Uterus (tissue), 4 donors: Measurements from ENCODE around the gene TMEM269. TPM values are rescaled to one million over a fixed set of nuclear protein-coding genes. Genes with fewer than 3 reads are reported as not detected.

Experiments
- DNase-seq, 2 donors: peaks; one replicate each; pipeline ENCODE4 v3.0.0-alpha.2; 2019 to 2020
- H3K27ac ChIP-seq, 2 donors: fragments of 200-600 bp; sonication (generic); 1 replicate in 1 of 2; 2 replicates in 1 of 2; pipeline ENCODE4 v1.5.1; 2016 to 2018
- H3K27me3 ChIP-seq, 2 donors: fragments of 200-600 bp; sonication (generic); one replicate each; pipeline ENCODE4 v1.5.1; 2018 to 2019; ENCODE audit warnings: control low read depth in 1 of 2
- H3K36me3 ChIP-seq, 2 donors: fragments of 200-600 bp; sonication (generic); one replicate each; pipeline ENCODE4 v1.5.1; 2019; ENCODE audit warnings: control low read depth in 1 of 2
- H3K4me1 ChIP-seq, 2 donors: fragments of 200-600 bp; sonication (generic); one replicate each; pipeline ENCODE4 v1.5.1; 2018 to 2019; ENCODE audit warnings: control low read depth in 1 of 2
- H3K4me3 ChIP-seq, 2 donors: fragments of 200-600 bp; sonication (generic); 1 replicate in 1 of 2; 2 replicates in 1 of 2; pipeline ENCODE4 v1.5.1; 2018 to 2019; ENCODE audit warnings: mild to moderate bottlenecking in 1 of 2
- H3K9me3 ChIP-seq, 2 donors: fragments of 200-600 bp; sonication (generic); one replicate each; pipeline ENCODE4 v1.5.1; 2019; ENCODE audit warnings: control low read depth in 1 of 2
- POLR2A ChIP-seq, 2 donors: fragments of 450-650 bp; IDR thresholded peaks; one replicate each; pipeline ENCODE4 v1.6.1; 2016; ENCODE audit warnings: antibody characterized with exemption in 2 of 2, mild to moderate bottlenecking in 1 of 2, moderate library complexity in 1 of 2
- intact Hi-C: fragments of 100-400 bp; cut with DNase I; formaldehyde crosslinking; loops from one replicate; pipeline ENCODE4 v1.15.1; 2023; ENCODE audit warnings: low total_unique reads
- total RNA-seq, 4 donors: library from RNA; depleted of rRNA in 3 of 4; stranded (reverse); fragments of >200 nt in 3 of 4; gene quantifications; one replicate each; pipeline versions ENCODE4 v1.1.0 to v1.2.4, GENCODE V29; 2014 to 2023
- TF ChIP-seq, protein P1 (sequence below), 4 experiments: fragments of 200-600 bp in 2 of 4; fragments of 450-650 bp in 2 of 4; sonication (generic) in 2 of 4; IDR thresholded peaks; one replicate each; pipeline ENCODE4 v1.5.1; 2016 to 2019; ENCODE audit warnings: antibody characterized with exemption in 4 of 4, mild to moderate bottlenecking in 2 of 4, moderate library complexity in 1 of 4
- donor health status: DM: yes; HTN: yes; CAD: no.

The TMEM269 gene
- total RNA-seq, 4 donors from 2014 or later: 0.07 to 1.1 TPM; not detected in 2

DNA sequence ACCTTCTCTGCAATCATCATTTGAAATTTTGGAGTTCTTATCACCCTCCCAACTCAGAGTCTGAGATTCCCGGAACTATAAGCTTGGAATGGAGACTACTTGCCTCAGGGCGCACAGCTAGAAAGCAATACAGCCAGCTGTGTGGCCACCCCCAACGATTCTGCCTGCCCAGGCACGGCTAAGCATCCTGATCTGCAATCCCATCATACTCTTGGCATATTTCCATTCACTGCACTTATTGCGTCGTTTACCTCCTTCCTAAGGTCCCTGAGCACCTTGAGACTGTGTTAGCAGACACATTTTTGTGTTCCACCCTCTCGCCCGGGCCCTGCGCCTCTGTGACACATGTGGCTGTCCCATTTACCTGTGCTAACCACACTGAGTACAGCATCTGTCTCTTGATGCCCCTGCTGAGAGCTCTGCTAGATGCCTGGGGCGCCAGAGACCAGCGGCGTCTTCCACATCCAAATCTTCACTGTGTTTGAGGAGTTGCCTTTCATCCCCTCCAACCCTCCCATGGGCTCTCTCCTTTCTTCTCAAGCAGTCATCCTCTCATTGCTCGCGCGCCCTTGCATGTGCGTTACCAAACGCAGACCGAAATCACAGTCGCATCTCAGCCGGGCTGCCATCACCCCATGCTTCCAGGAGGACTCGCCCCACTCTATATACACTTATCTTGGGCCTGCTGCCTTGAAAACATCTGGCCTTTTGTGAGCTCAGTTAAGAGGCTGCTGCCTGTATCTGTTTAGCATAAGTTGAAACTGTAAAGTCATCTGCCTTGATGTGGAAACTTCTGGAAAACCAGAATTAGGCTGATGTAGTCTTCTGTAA is 41.3 kb upstream of the TMEM269 start:
- intact Hi-C loops: no loop called here
- no peak for DNase-seq
- Histone ChIP-seq H3K27me3 (no peaks in the 10 kb centered on the region), H3K36me3 (no peaks in the 10 kb centered on the region), H3K9me3 (no peaks in the 10 kb centered on the region), H3K4me3 (no peak overlapping the region), H3K4me1 (no peaks in the 10 kb centered on the region), H3K27ac (no peak overlapping the region)
- TF ChIP-seq POLR2A (IDR thresholded peaks at IDR 0.05): no peak
- TF ChIP-seq, protein P1, sequence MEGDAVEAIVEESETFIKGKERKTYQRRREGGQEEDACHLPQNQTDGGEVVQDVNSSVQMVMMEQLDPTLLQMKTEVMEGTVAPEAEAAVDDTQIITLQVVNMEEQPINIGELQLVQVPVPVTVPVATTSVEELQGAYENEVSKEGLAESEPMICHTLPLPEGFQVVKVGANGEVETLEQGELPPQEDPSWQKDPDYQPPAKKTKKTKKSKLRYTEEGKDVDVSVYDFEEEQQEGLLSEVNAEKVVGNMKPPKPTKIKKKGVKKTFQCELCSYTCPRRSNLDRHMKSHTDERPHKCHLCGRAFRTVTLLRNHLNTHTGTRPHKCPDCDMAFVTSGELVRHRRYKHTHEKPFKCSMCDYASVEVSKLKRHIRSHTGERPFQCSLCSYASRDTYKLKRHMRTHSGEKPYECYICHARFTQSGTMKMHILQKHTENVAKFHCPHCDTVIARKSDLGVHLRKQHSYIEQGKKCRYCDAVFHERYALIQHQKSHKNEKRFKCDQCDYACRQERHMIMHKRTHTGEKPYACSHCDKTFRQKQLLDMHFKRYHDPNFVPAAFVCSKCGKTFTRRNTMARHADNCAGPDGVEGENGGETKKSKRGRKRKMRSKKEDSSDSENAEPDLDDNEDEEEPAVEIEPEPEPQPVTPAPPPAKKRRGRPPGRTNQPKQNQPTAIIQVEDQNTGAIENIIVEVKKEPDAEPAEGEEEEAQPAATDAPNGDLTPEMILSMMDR (IDR thresholded peaks at IDR 0.05): no peak

DNA sequence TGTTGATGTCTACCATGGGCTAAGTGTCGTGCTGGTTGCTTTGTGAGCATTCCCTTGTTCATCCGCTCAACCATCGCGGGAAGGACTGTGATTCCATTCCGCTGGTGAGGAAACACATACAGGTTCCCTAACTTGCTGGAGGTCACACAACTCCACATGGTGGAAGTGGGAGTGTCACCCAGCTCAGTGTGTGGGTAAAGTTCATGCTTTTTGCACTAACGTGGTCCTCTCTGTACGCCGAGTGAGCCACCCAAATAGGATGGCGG is 40.7 kb upstream of the TMEM269 start:
- no peak overlapping the region for H3K4me3 ChIP-seq
- H3K9me3 ChIP-seq: no peaks in the 10 kb centered on the region
- TF ChIP-seq, protein P1 (IDR thresholded peaks at IDR 0.05): no peak
- TF ChIP-seq POLR2A (IDR thresholded peaks at IDR 0.05): no peak
- H3K27me3 ChIP-seq: no peaks in the 10 kb centered on the region
- no peaks in the 10 kb centered on the region for H3K36me3 ChIP-seq
- no peak overlapping the region for H3K27ac ChIP-seq
- DNase-seq: no peak
- intact Hi-C loops: no loop called here
- no peaks in the 10 kb centered on the region for H3K4me1 ChIP-seq

DNA sequence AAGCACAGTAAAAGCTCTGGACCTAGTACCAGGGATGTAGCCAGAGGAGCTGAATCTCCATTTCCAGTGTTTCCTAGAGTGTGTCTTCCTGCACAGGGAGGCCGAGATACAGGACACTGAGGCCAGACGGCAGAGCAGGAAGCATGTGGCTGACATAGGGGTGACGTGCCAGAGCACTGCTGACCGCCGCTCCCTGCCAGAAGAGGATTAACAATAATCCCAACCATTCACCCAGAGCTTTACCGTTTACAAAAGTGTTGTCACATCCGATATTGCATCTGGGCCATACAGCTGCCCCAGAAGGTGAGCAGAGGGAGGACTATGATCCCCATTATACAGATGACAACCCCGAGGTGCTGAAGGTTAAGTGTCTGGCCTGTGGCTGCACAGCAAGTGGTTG is 38.9 kb upstream of the TMEM269 start:
- Histone ChIP-seq H3K9me3 (no peaks in the 10 kb centered on the region), H3K27ac (no peak overlapping the region), H3K36me3 (no peaks in the 10 kb centered on the region), H3K4me1 (no peaks in the 10 kb centered on the region), H3K4me3 (no peak overlapping the region), H3K27me3 (no peaks in the 10 kb centered on the region)
- DNase-seq: no peak
- intact Hi-C loops: no loop called here
- TF ChIP-seq POLR2A (IDR thresholded peaks at IDR 0.05): no peak
- TF ChIP-seq, protein P1 (IDR thresholded peaks at IDR 0.05): no peak

DNA sequence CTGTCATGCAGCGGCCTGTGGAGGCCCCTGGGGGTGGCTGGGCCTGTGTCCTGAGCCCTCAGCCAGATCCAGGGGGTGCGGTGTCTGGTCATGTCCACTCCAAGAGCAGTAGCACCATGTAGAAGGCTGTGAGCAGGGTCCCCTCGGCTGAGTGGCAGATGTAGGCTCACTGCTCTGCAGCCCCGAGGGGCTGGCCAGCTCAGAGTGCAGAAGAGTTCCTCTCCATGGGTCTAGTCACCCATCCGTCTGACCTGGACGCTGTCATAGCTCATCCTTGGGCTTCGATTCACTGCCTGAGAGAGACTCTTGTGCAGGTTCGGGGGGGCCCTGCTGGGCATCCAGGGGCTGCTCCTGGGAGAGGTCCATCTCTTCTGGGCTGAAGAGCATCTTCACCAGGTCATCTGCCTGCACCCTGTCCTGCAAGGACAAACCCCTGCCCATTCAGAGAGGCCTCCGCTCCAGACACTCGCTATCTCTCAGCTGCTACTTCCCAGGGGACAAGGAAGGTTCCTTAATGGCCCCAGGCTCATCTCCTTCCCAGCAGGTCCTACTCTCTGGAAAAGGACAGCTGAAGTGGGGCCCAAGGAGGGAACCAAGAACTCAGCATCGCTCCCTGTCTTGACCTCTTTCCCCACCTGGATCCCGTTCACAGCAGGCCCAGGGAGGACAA is 38.2 kb upstream of the TMEM269 start:
- intact Hi-C loops: no loop called here
- H3K27ac ChIP-seq: no peak overlapping the region
- no peaks in the 10 kb centered on the region for H3K9me3 ChIP-seq
- no peak overlapping the region for H3K4me3 ChIP-seq
- DNase-seq: no peak
- no peaks in the 10 kb centered on the region for H3K4me1 ChIP-seq
- no peaks in the 10 kb centered on the region for H3K27me3 ChIP-seq
- TF ChIP-seq, protein P1 (IDR thresholded peaks at IDR 0.05): no peak
- TF ChIP-seq POLR2A (IDR thresholded peaks at IDR 0.05): no peak
- no peaks in the 10 kb centered on the region for H3K36me3 ChIP-seq

DNA sequence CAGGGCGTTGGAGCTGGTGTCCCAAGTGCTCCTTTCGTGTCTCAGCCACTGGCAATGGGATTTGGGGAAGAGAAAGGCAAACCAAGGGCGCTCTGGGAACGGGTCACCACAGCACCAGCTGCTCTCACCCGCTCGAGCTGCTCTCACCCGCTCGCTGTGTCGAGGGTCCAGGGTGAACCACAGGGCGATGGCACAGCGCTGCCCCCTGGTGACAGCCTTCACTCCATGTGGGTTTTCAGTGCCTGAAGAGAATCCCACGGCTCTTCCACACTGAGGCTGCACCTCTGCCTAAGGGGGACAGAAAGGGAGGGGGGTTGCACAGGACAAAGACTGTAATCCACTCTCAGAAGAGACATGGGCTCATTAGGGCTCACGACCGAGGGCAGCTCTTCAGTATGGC is 37.7 kb upstream of the TMEM269 start:
- no peak for DNase-seq
- Histone ChIP-seq H3K27ac (no peak overlapping the region), H3K27me3 (no peaks in the 10 kb centered on the region), H3K36me3 (no peaks in the 10 kb centered on the region), H3K4me3 (no peak overlapping the region), H3K9me3 (no peaks in the 10 kb centered on the region), H3K4me1 (no peaks in the 10 kb centered on the region)
- intact Hi-C loops: no loop called here
- TF ChIP-seq POLR2A (IDR thresholded peaks at IDR 0.05): no peak
- TF ChIP-seq, protein P1 (IDR thresholded peaks at IDR 0.05): peak; percentile 14 to 40 (median 34)
